MM.1S (cell line): Measurements from ENCODE around the gene PCDHB16.
A peak's percentile ranks its signal among the peaks of the same experiment; 100 is the strongest.
"Not testable (repeated sequence)": the region's sequence is repeated elsewhere in the genome, so short reads cannot be mapped to it uniquely, and the experiment has no call there.

Experiments
- DNase-seq: peaks from one replicate; pipeline ENCODE4 v3.0.0-alpha.2; 2015
- H2AFZ ChIP-seq: fragments of 300-600 bp; sonication (generic); 2 replicates; pipeline ENCODE4 v1.6.0; 2016; ENCODE audit warnings: antibody characterized with exemption, low read length
- H3F3A ChIP-seq: fragments of 300-600 bp; sonication (generic); 2 replicates; pipeline ENCODE4 v1.6.1; 2016; ENCODE audit warnings: mild to moderate bottlenecking, antibody characterized with exemption, low read length, moderate library complexity, mixed read lengths; ENCODE audit not compliant: insufficient read depth
- H3K27ac ChIP-seq: fragments of 300-600 bp; sonication (generic); 2 replicates; pipeline ENCODE4 v1.5.1; 2016; ENCODE audit warnings: mild to moderate bottlenecking, low read length
- H3K27me3 ChIP-seq: fragments of 300-600 bp; sonication (generic); replicated peaks from 2 replicates; pipeline ENCODE4 v1.6.0; 2016; ENCODE audit warnings: low read length; ENCODE audit not compliant: insufficient read depth
- H3K36me3 ChIP-seq: fragments of 300-600 bp; sonication (generic); replicated peaks from 2 replicates; pipeline ENCODE4 v1.6.1; 2016; ENCODE audit warnings: mild to moderate bottlenecking, low read length, mixed read lengths; ENCODE audit not compliant: insufficient read depth
- H3K4me1 ChIP-seq: fragments of 300-600 bp; sonication (generic); 2 replicates; pipeline ENCODE4 v1.6.1; 2016; ENCODE audit warnings: low read length, mixed read lengths
- H3K4me2 ChIP-seq: fragments of 300-600 bp; sonication (generic); 2 replicates; pipeline ENCODE4 v1.6.0; 2016; ENCODE audit warnings: low read depth, low read length
- H3K4me3 ChIP-seq: fragments of 300-600 bp; sonication (generic); 2 replicates; pipeline ENCODE4 v1.5.1; 2016; ENCODE audit warnings: low read length, mixed read lengths
- H3K79me2 ChIP-seq: fragments of 300-600 bp; sonication (generic); 2 replicates; pipeline ENCODE4 v1.6.1; 2016; ENCODE audit warnings: mixed run types, low read length, mixed read lengths
- H3K9ac ChIP-seq: fragments of 300-600 bp; sonication (generic); 2 replicates; pipeline ENCODE4 v1.6.1; 2016; ENCODE audit warnings: low read length, mixed read lengths
- H3K9me2 ChIP-seq: fragments of 300-600 bp; sonication (generic); replicated peaks from 2 replicates; pipeline ENCODE4 v1.6.1; 2016; ENCODE audit warnings: mild to moderate bottlenecking, low read length, mixed read lengths; ENCODE audit not compliant: insufficient read depth
- H3K9me3 ChIP-seq: fragments of 300-600 bp; sonication (generic); replicated peaks from 2 replicates; pipeline ENCODE4 v1.6.1; 2016; ENCODE audit warnings: mild to moderate bottlenecking, low read length, mixed read lengths; ENCODE audit not compliant: insufficient read depth
- H4K20me1 ChIP-seq: fragments of 300-600 bp; sonication (generic); 2 replicates; pipeline ENCODE4 v1.6.1; 2016; ENCODE audit warnings: mild to moderate bottlenecking, low read length, moderate library complexity, mixed read lengths; ENCODE audit not compliant: insufficient read depth
- EZH2 ChIP-seq: fragments of 300-600 bp; sonication (generic); optimal IDR thresholded peaks from 2 replicates; pipeline ENCODE3; 2017; ENCODE audit warnings: low read depth, mild to moderate bottlenecking, antibody characterized with exemption, low read length, mixed read lengths
- EZH2phosphoT487 ChIP-seq: fragments of 300-600 bp; sonication (generic); IDR thresholded peaks from 2 replicates; pipeline ENCODE4 v1.6.1; 2018; ENCODE audit warnings: antibody characterized with exemption, low read length
- TF ChIP-seq, protein P1 (sequence below): fragments of 300-600 bp; sonication (generic); IDR thresholded peaks from 2 replicates; pipeline ENCODE4 v1.5.1; 2016; ENCODE audit warnings: antibody characterized with exemption, low read length, mixed read lengths

The PCDHB16 gene

DNA sequence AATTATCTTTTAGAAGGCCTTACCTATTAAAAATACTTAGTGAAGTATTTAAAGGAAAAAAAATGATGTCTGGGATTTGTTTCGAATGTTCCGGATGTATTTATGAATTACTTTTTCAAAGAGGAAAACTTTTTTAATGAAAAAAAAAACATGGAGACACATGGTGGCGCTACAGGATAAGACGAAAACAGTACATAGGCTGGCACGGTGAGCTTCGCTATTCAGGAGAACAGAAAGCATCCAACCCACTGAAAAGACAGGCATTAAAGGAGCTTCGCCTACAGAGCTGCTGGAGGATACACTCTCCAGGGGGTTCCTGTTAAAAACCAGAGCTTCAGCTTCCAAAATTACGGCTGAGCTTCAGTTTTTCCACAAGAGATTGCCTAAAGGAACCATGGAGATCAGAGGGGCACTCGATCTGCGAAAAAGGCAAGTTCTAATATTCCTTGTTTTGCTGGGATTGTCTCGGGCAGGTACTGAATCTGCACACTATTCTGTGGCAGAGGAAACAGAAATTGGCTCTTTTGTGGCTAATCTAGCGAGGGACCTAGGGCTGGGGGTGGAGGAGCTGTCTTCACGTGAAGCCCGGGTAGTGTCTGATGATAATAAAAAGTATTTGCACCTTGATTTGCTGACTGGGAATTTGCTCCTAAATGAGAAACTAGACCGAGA is 41.1 kb downstream of the PCDHB16 start, which contains the start of gene PCDHB14:
TSS of gene PCDHB14 (plus strand) at position 232 of the 672 bp plus-strand sequence. CDS start at position 395, 163 bp downstream.
- Histone ChIP-seq H3K36me3 (no peaks in the 10 kb centered on the region), H3K4me3 (peak within 1 kb of the TSS; percentile 65), H3K4me2 (peak within 1 kb of the TSS; percentile 90), H3K27me3 (no peaks in the 10 kb centered on the region), H3K9me2 (no peaks in the 10 kb centered on the region), H3F3A (no peaks in the 10 kb centered on the region), H3K4me1 (no peaks in the 10 kb centered on the region), H2AFZ (peak within 1 kb of the TSS; percentile 94), H3K9ac (peak within 1 kb of the TSS; percentile 34; the same call in 1 of the 2 replicates), H3K9me3 (no peaks in the 10 kb centered on the region), H3K79me2 (no peaks in the 10 kb centered on the region), H4K20me1 (no peaks in the 10 kb centered on the region), H3K27ac (no peak within 1 kb of the TSS)
- peak; percentile 75 for DNase-seq
- TF ChIP-seq, protein P1, sequence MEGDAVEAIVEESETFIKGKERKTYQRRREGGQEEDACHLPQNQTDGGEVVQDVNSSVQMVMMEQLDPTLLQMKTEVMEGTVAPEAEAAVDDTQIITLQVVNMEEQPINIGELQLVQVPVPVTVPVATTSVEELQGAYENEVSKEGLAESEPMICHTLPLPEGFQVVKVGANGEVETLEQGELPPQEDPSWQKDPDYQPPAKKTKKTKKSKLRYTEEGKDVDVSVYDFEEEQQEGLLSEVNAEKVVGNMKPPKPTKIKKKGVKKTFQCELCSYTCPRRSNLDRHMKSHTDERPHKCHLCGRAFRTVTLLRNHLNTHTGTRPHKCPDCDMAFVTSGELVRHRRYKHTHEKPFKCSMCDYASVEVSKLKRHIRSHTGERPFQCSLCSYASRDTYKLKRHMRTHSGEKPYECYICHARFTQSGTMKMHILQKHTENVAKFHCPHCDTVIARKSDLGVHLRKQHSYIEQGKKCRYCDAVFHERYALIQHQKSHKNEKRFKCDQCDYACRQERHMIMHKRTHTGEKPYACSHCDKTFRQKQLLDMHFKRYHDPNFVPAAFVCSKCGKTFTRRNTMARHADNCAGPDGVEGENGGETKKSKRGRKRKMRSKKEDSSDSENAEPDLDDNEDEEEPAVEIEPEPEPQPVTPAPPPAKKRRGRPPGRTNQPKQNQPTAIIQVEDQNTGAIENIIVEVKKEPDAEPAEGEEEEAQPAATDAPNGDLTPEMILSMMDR = peak; percentile 61
- TF ChIP-seq EZH2phosphoT487 = no peak

DNA sequence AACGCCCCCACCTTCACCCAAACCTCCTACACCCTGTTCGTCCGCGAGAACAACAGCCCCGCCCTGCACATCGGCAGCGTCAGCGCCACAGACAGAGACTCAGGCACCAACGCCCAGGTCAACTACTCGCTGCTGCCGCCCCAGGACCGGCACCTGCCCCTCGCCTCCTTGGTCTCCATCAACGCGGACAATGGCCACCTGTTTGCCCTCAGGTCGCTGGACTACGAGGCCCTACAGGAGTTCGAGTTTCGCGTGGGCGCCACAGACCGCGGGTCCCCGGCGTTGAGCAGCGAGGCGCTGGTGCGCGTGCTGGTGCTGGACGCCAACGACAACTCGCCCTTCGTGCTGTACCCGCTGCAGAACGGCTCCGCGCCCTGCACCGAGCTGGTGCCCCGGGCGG is 42.7 kb downstream of the PCDHB16 start:
- H4K20me1 ChIP-seq, H3K9ac ChIP-seq, H3K79me2 ChIP-seq, H3K9me2 ChIP-seq, H3K36me3 ChIP-seq, DNase-seq, H3K27ac ChIP-seq, H3K4me2 ChIP-seq, H3K4me1 ChIP-seq, H3K4me3 ChIP-seq, H3F3A ChIP-seq, H3K9me3 ChIP-seq, H2AFZ ChIP-seq, H3K27me3 ChIP-seq: not testable (repeated sequence)

DNA sequence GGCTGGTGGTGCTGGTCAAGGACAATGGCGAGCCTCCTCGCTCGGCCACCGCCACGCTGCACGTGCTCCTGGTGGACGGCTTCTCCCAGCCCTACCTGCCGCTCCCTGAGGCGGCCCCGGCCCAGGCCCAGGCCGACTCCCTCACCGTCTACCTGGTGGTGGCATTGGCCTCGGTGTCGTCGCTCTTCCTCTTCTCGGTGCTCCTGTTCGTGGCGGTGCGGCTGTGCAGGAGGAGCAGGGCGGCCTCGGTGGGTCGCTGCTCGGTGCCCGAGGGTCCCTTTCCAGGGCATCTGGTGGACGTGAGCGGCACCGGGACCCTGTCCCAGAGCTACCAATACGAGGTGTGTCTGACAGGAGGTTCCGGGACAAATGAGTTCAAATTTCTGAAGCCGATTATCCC is 43.2 kb downstream of the PCDHB16 start:
- H2AFZ ChIP-seq, H3K27ac ChIP-seq, H3K9me2 ChIP-seq, H3K9ac ChIP-seq, DNase-seq, H3K4me3 ChIP-seq, H3K36me3 ChIP-seq, H3K4me2 ChIP-seq, H3K27me3 ChIP-seq, H3K79me2 ChIP-seq, H3K4me1 ChIP-seq, H3K9me3 ChIP-seq, H3F3A ChIP-seq, H4K20me1 ChIP-seq: not testable (repeated sequence)

DNA sequence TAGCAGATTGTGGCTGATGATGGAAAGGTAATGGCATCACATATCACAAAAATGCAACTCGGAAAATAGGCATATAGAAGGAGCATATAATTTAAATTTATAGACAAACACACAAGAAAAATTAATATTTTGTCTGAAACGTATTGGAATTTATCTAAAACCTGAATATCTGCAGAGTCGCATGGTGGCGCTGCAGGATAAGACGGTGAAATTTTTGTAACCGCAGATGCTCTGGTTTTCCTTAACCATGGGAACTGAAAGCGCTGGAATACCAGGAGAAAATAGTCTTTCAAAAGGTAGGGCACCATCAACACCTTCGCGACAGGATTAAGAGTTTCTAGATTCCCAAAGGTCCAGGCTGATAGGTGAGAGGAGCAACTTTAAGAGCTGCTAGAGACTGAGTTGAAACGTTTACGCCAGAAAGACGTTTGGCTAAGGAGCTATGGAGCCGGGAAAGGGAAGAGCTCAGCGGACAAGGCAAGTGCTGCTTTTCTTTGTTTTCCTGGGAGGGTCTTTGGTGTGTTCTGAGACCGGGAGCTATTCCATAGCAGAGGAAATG is 52.0 kb downstream of the PCDHB16 start:
- no peak overlapping the region for H3K27ac ChIP-seq
- no peak overlapping the region for H3K4me3 ChIP-seq
- no peak overlapping the region for H3K4me2 ChIP-seq
- H3F3A ChIP-seq = no peaks in the 10 kb centered on the region
- no peak overlapping the region for H3K9ac ChIP-seq
- H3K9me3 ChIP-seq = 0 out of 2 replicates have a peak, but pooled peaks cover 3% of the 10 kb centered on the region
- DNase-seq = no peak
- H3K9me2 ChIP-seq = no peaks in the 10 kb centered on the region
- no peaks in the 10 kb centered on the region for H3K27me3 ChIP-seq
- H3K36me3 ChIP-seq = no peaks in the 10 kb centered on the region
- no peaks in the 10 kb centered on the region for H4K20me1 ChIP-seq
- H3K4me1 ChIP-seq = no peaks in the 10 kb centered on the region
- no peak for TF ChIP-seq EZH2
- no peak for TF ChIP-seq EZH2phosphoT487
- TF ChIP-seq, protein P1 = peak; percentile 31
- H3K79me2 ChIP-seq = no peaks in the 10 kb centered on the region
- H2AFZ ChIP-seq = no peak overlapping the region
